ENCODE data around the gene TXNL4A.

Gene TXNL4A

GRCh38 chr18:79947881-79948610 lies 40.3 kb downstream of the TXNL4A start:
- DNase-seq: no peak

GRCh38 chr18:79947054-79947755 lies 41.2 kb downstream of the TXNL4A start:
- no peak for DNase-seq

- no peak for DNase-seq
Observed at GRCh38 chr18:79945118-79946042, 43.0 kb downstream of the TXNL4A start.

- no peak for DNase-seq
Observed at GRCh38 chr18:79944746-79945117, 43.6 kb downstream of the TXNL4A start.

- DNase-seq: no peak
Observed at GRCh38 chr18:79944126-79944731, 44.1 kb downstream of the TXNL4A start.

- DNase-seq: no peak
Observed at GRCh38 chr18:79943608-79944125, 44.7 kb downstream of the TXNL4A start.

- DNase-seq: no peak
Observed at GRCh38 chr18:79942786-79943607, 45.4 kb downstream of the TXNL4A start.

- no peak for DNase-seq
Observed at GRCh38 chr18:79942211-79942610, 46.2 kb downstream of the TXNL4A start.

- DNase-seq: no peak
Observed at GRCh38 chr18:79941473-79942119, 46.8 kb downstream of the TXNL4A start.

- no peak for DNase-seq
Observed at GRCh38 chr18:79940814-79941472, 47.4 kb downstream of the TXNL4A start.

GRCh38 chr18:79940126-79940813 lies 48.1 kb downstream of the TXNL4A start:
- DNase-seq: no peak

- no peak for DNase-seq
Observed at GRCh38 chr18:79939096-79939495, 49.3 kb downstream of the TXNL4A start.

- DNase-seq: no peak
Observed at GRCh38 chr18:79938196-79938595, 50.2 kb downstream of the TXNL4A start.

- no peak for DNase-seq
Observed at GRCh38 chr18:79937103-79937860, 51.1 kb downstream of the TXNL4A start.

- DNase-seq: no peak
Observed at GRCh38 chr18:79936641-79937040, 51.7 kb downstream of the TXNL4A start.

- DNase-seq: no peak
Observed at GRCh38 chr18:79935925-79936324, 52.4 kb downstream of the TXNL4A start.

GRCh38 chr18:79935499-79935898 lies 52.9 kb downstream of the TXNL4A start:
- DNase-seq: no peak

- no peak for DNase-seq
Observed at GRCh38 chr18:79935098-79935480, 53.3 kb downstream of the TXNL4A start.
